NCI-H2227 (cell line): ENCODE results near the gene DEFB108B.
"Not testable (repeated sequence)": the region's sequence is repeated elsewhere in the genome, so short reads cannot be mapped to it uniquely, and the experiment has no call there.

Experiments used
- DNase-seq: peaks from one replicate; lab custom pipeline; 2025; ENCODE audit not compliant: unreplicated experiment; lab: John Stamatoyannopoulos, UW

The DEFB108B gene, protein sequence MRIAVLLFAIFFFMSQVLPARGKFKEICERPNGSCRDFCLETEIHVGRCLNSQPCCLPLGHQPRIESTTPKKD

DNA sequence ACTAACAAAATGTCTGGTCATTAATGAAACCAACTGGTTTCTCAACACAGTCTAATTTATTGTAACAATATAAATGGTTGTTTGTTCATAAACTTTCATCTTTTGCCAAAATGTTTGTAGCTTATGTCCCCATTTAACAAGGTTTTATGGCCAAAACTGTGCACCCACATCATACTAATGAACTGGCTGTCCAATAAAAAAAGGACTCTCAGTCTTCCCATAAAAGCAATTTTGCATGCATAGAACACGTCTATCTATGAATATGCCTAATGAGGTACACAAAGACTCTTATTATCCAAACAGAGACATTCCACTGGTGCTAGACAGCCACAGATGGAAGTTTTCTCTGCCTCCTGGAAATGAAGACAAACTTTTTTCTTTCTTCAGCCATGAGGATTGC, at the start of gene DEFB108B:
TSS of gene DEFB108B (plus strand) at position 390 of the 400 bp plus-strand sequence. CDS start at position 390, 0 bp downstream.
- DNase-seq: not testable (repeated sequence)

DNA sequence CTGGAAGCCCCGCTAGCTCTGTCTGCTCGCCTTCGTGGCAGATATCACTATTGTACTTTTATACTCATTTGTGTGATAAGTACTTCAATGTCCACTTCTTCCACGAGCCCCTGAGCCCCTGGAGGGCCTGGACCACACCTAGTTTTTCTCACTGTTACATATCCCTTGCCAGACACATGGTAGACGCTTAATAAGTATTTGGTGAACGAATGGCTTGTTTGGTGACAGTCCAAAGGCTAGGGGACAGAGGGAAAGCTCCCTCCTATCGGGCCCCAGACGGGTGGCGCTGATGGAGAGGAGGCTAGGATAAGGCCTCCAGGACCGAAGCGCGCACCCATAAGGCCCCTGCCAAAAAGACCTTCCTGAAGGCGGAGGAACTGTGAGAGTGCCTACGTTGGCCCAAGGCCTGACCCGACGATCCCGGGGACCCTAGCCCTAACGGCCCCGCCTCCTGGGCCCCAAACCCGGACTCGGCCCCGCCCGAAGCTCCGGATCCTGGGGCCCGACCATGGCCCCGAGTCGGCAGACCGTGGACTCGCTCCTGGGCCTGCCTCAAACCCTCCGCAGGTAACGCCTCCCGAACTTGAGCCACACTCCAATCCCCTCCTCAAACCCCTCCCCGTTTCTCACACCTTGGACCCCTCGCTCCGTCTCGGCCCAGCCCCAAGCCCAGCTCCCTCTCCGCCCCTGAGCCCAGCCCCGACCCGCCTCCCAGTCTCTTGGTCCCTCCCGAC, 46.7 kb upstream of the DEFB108B start:
- peak; percentile 95 for DNase-seq

DNA sequence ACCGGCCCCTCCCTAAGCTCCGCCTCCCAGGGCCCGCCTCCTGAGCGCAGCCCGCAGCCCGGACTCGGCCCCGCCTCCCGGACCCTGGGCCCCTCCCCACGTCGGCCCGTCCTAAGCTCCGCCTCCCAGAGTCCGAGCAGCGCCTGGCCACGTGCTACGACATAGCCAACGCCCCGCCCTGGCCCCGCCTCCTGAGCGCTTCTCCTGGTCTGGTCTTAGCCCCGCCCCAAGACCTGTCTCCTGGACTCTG, 46.2 kb upstream of the DEFB108B start:
- not testable (repeated sequence) for DNase-seq

DNA sequence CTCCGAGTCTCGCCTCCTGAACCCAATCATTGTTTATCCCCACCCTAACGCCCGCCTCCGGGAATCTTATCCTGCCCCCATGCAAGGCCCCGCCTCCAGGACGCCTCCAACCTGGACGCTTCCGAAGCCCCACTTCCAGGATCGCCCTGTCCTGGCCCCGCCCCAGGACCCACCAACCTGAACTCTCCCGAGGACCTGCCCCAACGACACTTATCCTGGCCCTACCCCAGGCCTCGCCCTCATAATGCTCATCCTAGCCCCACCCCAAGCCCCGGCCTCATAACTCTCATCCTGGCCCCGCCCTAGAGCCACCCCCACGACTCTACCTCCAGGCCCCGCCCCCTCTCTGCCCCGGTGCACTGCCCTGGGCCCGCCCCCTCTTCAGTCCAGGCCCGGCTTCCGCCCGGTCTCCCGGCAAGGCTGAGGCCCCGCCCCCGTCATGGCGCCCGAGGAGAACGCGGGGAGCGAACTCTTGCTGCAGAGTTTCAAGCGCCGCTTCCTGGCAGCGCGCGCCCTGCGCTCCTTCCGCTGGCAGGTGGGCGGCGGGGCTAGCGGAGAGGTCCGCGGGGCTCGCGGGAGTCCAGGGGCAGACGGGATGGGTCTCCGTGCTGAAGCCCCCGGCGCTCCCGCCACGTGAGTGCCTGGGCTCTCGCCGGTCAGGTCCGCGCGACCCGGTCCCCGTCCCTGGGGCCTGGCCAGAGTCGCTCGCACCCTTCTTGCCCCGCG, 45.7 kb upstream of the DEFB108B start:
- DNase-seq: peak; percentile 98

DNA sequence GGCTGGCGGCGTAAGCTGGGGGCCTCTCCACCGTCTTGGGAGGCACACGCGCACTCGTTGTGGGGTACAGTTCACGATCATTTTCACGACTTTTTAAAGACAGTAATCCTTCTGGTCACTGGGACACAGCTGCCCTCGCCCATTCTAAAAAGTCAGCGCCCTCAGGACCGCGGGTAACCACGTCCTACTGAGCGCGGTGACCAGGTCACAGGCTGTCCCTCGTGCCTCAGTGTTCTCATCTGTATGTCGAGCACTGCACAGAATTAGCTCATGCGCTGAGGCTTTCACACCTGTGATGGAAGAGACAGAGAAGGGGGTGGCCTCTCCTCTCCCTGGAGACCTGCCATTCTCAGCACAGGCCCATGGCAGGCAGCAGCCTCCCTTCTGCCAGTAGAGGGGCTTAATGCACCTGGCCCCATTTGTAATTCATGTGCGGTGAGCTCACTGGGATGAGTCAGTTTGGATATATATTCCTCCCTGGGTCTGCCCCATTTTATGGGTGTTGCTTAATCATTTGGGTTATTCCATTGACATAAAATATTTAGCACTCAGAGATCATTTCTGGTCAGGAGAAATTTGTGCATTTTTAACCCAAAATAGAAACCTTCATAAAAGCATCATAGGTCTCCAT, 45.1 kb upstream of the DEFB108B start:
- DNase-seq: not testable (repeated sequence)

DNA sequence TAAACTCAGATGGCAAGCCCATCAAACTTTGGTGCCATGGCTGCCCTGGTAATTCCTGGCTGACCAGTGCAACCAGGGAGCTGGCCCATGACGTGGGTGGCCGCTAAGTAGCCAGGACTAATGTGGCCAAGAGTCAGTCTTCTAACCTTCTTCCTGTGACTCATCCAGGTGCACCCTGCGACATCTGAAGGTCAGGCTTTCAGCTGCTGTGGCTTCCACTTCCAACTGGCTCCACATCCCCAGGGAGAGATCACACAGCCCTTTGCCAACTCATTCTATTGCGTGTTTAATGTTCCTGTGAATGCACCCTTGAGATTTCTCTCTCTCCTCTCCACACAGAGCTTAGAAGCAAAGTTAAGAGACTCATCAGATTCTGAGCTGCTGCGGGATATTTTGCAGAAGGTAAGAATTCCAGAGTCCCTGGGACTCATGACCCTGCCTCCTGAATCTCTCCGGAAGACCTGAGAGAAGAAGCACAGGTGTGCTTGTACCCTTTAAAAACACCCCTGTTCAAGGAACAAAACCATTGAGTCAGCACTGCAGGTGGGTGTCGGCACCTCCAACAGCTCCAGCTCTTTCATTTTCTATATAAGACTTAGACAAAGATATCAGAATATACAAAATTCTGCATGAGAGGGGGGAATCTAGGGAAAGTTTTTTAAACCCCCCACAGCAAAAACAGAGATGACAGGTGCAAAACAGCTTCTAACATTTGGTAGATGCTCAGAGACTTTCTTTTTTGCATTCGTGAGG, 43.4 kb upstream of the DEFB108B start:
- DNase-seq: not testable (repeated sequence)

DNA sequence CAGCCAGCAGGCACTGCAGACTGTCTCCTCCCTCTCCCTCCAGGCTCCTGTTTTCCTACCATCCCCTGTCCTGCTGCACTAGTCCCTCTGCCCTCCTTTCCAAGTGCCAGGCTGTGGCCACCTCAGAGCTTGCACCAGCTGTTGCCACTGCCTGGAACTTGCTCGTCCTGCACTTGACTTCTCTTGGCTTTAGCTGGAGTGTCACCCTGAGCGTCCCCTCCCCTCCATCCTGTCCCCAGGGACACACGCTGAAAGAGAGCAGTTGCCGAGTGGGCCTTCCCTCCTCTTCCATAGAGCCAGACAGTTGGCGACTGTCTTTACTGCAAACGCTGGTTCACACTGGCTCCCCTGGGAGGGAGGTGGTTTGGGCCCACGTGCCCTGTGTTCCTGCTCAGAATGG, 41.9 kb upstream of the DEFB108B start:
- not testable (repeated sequence) for DNase-seq

DNA sequence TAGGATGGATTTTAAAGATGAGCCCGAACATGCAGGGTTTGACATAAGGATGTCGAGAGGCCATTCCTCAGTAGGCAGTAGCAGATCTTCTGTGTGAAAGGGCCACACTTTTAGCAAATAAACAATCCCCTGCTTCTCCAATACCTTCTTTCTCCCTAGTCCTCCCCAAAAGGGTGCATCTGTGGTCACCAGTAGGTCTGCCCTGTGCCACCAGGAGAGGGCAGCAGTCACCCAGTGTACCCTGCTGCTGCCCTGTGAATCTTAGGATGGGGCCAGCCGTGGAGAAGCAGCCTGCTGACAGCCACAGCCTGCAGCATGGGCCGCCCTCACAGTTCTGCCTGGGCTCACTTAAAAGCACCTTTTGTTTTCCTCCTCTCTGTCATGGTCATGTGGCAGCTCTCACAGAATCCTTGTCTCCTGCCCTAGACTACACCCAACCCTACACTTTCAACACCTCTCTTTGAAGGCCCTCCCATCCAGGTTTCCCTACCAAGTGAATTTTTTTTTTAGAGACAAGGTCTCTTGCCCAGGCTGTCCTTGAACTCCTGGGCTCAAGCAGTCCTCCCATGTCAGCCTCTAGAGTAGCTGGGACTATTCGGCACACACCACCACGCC, 40.3 kb upstream of the DEFB108B start:
- DNase-seq: not testable (repeated sequence)

DNA sequence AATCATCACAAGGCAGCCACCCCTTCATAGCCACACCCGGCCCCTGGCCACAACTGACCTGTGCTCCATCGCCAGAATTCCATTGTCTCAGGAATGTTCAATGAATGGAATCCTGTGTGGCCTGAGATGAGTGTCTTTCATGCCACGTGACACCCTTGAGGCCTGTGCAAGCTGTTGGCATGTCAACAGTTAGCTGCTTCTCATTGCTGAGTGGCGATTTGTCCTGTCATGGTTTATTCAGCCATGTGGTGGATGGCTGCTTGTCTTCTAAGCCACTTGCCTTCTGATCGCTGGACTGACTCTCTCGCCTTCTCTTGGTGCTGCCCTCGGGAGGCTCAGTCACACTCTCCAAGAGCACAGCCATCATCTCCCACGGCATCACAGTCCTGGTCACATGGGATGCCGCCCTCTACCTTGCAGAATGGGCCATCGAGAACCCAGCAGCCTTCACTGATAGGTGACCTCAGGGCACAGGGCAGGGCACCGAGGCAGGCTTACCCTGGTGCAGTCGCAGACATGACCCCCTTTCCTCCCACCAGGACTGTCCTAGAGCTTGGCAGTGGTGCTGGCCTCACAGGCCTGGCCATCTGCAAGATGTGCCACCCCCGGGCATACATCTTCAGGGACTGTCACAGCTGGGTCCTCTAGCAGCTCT, 38.5 kb upstream of the DEFB108B start:
- DNase-seq: not testable (repeated sequence)

DNA sequence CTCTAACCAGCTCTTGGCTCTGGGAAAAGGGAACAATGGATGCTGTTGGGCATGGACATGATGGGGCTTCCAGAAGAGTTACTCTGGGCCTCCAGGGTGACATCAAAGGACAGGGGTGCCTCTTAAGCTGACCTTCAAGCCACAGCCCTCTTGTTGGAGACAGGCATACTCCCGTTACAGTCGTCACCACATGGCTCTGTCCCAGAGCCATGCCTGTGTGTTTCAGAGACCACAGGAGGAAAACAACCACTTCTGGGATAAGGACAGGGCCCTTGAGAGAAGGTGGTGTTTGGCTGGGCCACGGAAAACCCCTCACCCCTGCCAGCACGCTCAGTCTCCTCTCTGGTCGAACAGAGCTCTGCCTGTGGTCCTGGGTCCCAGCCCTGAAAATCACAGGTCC, 37.8 kb upstream of the DEFB108B start:
- DNase-seq: not testable (repeated sequence)

DNA sequence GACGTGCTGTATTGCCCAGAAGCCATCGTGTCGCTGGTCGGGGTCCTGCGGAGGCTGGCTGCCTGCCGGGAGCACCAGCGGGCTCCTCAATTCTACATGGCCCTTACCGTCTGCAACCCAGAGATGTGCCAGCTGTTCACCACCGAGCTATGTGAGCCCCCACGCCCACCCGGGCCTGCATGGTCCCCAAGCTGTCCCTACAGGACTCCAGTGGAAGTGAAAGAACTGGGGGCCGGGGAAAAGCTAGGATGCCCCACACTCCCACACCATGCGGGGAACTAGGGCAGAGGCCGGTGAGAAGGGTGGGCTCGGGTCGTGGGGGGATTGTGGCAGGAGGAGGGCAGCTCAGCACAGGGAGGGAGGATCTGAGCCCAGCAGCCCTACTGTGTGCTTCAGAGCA, 37.0 kb upstream of the DEFB108B start:
- not testable (repeated sequence) for DNase-seq

DNA sequence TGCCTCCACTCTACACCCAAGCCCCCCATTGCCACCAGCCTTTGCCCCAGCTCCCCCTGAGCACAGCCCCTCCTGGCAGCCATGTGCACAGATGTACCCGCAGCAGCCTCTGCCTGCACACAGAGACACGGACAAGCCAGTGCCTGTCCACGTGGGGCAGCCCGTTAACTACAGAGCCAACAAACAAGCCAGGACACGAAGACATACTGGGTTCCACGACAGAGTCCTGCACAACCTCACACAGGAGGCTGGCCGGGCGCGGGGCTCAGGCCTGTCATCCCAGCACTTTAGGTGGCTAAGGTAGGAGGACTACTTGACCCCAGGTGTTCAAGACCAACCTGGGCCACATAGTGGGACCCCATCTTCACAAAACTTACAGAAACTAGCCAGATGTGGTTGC, 36.2 kb upstream of the DEFB108B start:
- not testable (repeated sequence) for DNase-seq

DNA sequence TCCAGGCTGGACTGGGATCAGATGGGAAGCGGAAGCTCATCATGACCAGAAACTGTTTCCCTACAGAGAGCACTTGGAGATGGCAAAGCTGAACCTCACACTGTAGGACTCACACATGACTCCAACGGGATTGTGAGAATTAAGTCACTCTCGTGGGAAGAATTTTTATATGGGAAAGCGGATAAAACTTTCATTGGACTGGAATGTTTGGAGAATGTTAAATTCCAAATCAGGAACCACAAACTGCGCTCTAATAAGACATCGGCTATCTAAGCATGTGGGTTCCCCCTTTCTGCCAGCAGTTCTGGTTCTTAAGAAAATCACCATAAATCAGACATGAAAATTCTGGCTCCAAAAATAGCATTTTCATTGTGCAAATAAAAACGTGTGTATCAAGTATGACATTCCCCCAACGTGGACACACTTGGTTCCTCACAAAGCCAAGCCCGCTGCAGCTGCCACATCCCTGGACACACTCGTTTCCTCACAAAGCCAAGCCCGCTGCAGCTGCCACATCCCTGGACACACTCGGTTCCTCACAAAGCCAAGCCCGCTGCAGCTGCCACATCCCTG, 33.4 kb upstream of the DEFB108B start:
- not testable (repeated sequence) for DNase-seq

DNA sequence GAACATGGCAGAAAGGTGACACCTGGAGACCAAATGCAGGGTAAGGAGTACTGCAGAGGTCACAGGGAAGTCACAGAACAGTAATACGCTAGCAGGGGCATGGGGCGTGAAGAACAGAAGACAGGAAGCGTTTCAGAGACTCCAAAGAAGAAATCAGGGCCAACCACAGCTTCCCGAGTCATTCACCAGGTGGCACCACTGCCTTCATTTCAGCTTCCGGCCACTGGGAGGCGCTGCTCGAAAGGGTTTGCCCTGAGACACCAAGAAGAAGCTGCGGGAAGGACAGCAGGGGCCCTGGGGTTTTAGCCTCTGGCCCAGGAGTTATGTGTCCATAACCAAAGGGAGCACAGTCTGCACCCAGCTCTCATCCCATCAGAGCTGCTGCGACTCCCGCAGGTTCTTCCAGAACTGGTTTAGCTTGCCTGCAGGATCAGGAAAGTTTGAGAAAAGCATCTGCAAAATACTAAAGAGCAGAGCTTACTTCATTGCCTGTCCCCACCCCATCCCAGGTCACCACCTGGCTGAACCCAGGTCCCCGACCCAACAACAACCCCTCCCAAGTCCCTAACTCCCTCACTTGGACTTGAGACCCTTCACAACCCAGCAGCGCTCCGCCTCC, 32.6 kb upstream of the DEFB108B start:
- peak; percentile 14 for DNase-seq

DNA sequence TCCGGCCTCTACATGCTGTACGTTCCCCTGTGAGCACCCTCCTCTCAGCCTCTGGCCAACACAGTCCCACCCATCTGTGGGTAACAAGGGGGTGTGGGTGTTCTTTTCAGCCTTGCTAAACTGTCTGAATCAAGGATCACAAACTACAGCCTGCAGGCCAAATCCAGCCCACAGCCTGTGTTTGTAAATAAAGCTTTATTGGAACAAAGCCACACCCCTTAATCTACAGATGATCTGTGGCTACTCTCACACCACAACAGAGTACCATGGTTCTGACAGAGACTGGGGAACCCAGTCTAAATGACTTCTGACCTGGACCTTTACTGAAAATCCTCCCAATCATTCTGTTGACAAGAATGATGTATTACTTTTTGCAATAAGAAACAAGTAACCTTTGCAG, 32.0 kb upstream of the DEFB108B start:
- not testable (repeated sequence) for DNase-seq

DNA sequence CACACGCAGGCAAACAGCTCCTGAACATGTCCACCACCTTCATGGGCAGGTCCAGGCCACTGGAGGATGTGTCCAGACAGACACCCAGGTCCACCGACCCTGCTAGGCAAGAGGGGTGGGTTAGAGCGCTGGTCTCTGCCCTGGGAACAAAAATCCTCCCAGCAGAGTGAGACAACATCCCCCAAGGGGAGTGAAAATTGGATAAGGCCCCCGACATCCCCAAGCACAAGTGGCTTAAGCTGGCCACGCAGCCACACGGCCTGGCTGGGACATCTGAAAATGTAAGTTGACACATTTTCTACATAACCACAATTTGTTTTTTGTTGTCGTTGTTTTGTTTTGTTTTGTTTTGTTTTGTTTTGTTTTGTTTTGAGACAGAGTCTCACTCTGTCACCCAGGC, 30.1 kb upstream of the DEFB108B start:
- not testable (repeated sequence) for DNase-seq

DNA sequence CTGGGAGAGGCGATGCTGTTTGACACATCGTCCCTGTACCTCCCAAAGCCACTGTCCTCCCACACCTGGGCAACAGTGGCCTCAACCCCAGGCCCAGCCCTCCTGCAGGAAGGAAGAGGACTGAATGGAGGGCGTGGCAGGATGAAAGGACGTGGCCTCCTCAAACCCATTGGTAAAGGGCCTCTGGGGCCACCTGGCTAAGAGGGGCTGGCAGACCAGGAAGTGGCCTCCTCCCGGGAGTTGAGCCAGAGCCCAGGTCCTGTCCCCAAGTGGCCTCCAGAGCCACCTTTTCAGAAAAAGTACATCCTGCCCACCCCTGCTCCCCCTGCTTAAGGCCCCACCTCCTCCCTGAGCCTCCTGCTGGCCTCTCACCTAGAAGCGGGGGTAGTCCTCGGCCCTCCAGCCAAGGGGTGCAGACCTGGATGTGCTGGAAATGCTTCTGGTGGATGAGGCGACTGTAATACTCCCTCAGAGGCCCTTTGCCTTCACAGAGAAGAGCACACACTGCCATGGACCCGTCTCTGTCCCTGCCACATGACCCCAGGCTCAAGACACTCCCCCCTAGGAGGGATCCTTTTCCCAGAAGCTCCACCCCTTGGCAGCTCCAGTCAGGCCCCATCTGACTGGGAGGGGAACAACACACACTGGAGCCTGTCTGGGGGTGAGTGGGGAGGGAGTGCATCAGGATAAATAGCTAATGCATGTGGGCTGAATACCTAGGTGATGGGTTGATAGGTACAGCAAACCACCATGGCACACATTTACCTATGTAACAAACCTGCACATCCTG, 28.6 kb upstream of the DEFB108B start:
- DNase-seq: not testable (repeated sequence)

DNA sequence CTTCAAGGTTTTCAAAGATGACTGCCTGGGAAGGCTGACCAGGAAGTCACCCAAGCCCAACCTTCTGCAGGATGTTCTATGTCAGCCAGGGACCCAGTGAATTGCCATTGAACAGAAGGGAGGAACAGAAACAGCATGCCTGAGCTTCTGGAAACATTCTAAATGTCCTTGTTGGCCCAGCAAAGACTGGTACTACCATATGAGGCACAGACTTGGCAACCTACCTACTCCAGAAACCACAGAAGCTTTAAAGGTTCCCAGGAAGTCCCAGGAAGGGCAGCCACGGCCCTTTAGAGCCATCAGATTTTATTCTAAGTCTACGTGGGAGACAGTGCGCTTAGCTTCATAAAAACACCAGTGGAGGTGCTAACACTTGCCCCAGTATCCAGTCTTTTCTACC, 20.5 kb upstream of the DEFB108B start:
- DNase-seq: not testable (repeated sequence)
